Measurements from ENCODE around the gene MAST1.
A peak's percentile ranks its signal among the peaks of the same experiment; 100 is the strongest.
"Not testable (repeated sequence)": the region's sequence is repeated elsewhere in the genome, so short reads cannot be mapped to it uniquely, and the experiment has no call there.

Gene MAST1

GRCh38 chr19:12838182-12838885 lies at the start of gene MAST1:
Gene MAST1, plus strand, starts transcription at chr19:12838515. Its CDS starts 58 bp downstream, at chr19:12838573.
- peak; percentile 59 for DNase-seq

GRCh38 chr19:12788682-12789097 lies 49.6 kb upstream of the MAST1 start:
- DNase-seq, result no peak

- DNase-seq, result no peak
Measured at GRCh38 chr19:12789098-12789903, 49.0 kb upstream of the MAST1 start.

- DNase-seq, result peak; percentile 96
Measured at GRCh38 chr19:12789904-12790619, 48.3 kb upstream of the MAST1 start.

GRCh38 chr19:12790628-12791344 lies 47.5 kb upstream of the MAST1 start:
- no peak for DNase-seq

- peak; percentile 96 for DNase-seq
Measured at GRCh38 chr19:12791345-12792050, 46.8 kb upstream of the MAST1 start, which contains the start of gene JUNB. Gene JUNB, plus strand, starts transcription at chr19:12791486. Its CDS starts 286 bp downstream, at chr19:12791772.

- DNase-seq, result peak; percentile 78
Measured at GRCh38 chr19:12792051-12792852, 46.1 kb upstream of the MAST1 start.

- no peak for DNase-seq
Measured at GRCh38 chr19:12792853-12793289, 45.4 kb upstream of the MAST1 start.

GRCh38 chr19:12793290-12794195 lies 44.8 kb upstream of the MAST1 start:
- peak; percentile 96 for DNase-seq

GRCh38 chr19:12794196-12794941 lies 43.9 kb upstream of the MAST1 start:
- no peak for DNase-seq

GRCh38 chr19:12794971-12795381 lies 43.3 kb upstream of the MAST1 start:
- no peak for DNase-seq

- DNase-seq, result peak; percentile 74
Measured at GRCh38 chr19:12796146-12797071, 41.9 kb upstream of the MAST1 start.

- DNase-seq, result no peak
Measured at GRCh38 chr19:12797141-12797587, 41.2 kb upstream of the MAST1 start.

GRCh38 chr19:12797607-12798006 lies 40.7 kb upstream of the MAST1 start:
- not testable (repeated sequence) for DNase-seq

- no peak for DNase-seq
Measured at GRCh38 chr19:12799742-12800465, 38.4 kb upstream of the MAST1 start.

- DNase-seq, result no peak
Measured at GRCh38 chr19:12800466-12800770, 37.9 kb upstream of the MAST1 start.

GRCh38 chr19:12800923-12801465 lies 37.3 kb upstream of the MAST1 start:
- DNase-seq, result no peak
